ENCODE results near the gene TRERF1.

The TRERF1 gene

GRCh38 chr6:42263165-42263728, 188.5 kb downstream of the TRERF1 start:
- Histone ChIP-seq H3K27me3 (ENCODE audit: control insufficient read depth in 5 of 5, insufficient read depth in 4 of 5, low read length in 5 of 5) (no peaks in the 10 kb centered on the region), H3K4me1 (ENCODE audit: control insufficient read depth in 5 of 5, insufficient read depth in 5 of 5, low read length in 5 of 5) (peaks cover 5 to 48% (median 37%) of the 10 kb centered on the region in 5 donors), H3K27ac (ENCODE audit: low read depth, low read length) (no peak overlapping the region), H3K36me3 (ENCODE audit: control insufficient read depth in 5 of 5, insufficient read depth in 5 of 5, low read length in 5 of 5) (peaks cover 0 to 6% (median 0%) of the 10 kb centered on the region in 5 donors), H3K4me3 (ENCODE audit: low read depth in 1 of 5, low read length in 5 of 5) (no peak overlapping the region), H3K9ac (ENCODE audit: low read length in 5 of 5) (no peak overlapping the region), H3K9me3 (ENCODE audit: control insufficient read depth in 5 of 5, low read length in 5 of 5) (no peaks in the 10 kb centered on the region)

- H3K9me3 ChIP-seq (ENCODE audit: control insufficient read depth in 5 of 5, low read length in 5 of 5) = no peaks in the 10 kb centered on the region
- H3K27ac ChIP-seq (ENCODE audit: low read depth, low read length) = peak overlapping the region; percentile 16
- no peak overlapping the region for H3K9ac ChIP-seq (ENCODE audit: low read length in 5 of 5)
- H3K36me3 ChIP-seq (ENCODE audit: control insufficient read depth in 5 of 5, insufficient read depth in 5 of 5, low read length in 5 of 5) = peaks cover 0 to 12% (median 4%) of the 10 kb centered on the region in 5 donors
- H3K4me3 ChIP-seq (ENCODE audit: low read depth in 1 of 5, low read length in 5 of 5) = peak overlapping the region; percentile 42 to 74 (median 62)
- H3K27me3 ChIP-seq (ENCODE audit: control insufficient read depth in 5 of 5, insufficient read depth in 4 of 5, low read length in 5 of 5) = no peaks in the 10 kb centered on the region
- peaks cover 5 to 48% (median 37%) of the 10 kb centered on the region in 5 donors for H3K4me1 ChIP-seq (ENCODE audit: control insufficient read depth in 5 of 5, insufficient read depth in 5 of 5, low read length in 5 of 5)
Observed at GRCh38 chr6:42260972-42261371, 190.8 kb downstream of the TRERF1 start.

GRCh38 chr6:42260396-42260888, 191.3 kb downstream of the TRERF1 start:
- no peaks in the 10 kb centered on the region for H3K9me3 ChIP-seq (ENCODE audit: control insufficient read depth in 5 of 5, low read length in 5 of 5)
- H3K27ac ChIP-seq (ENCODE audit: low read depth, low read length) = peak overlapping the region; percentile 27
- peak overlapping the region; percentile 42 to 74 (median 62) for H3K4me3 ChIP-seq (ENCODE audit: low read depth in 1 of 5, low read length in 5 of 5)
- no peaks in the 10 kb centered on the region for H3K27me3 ChIP-seq (ENCODE audit: control insufficient read depth in 5 of 5, insufficient read depth in 4 of 5, low read length in 5 of 5)
- H3K4me1 ChIP-seq (ENCODE audit: control insufficient read depth in 5 of 5, insufficient read depth in 5 of 5, low read length in 5 of 5) = peaks cover 5 to 48% (median 37%) of the 10 kb centered on the region in 5 donors
- H3K36me3 ChIP-seq (ENCODE audit: control insufficient read depth in 5 of 5, insufficient read depth in 5 of 5, low read length in 5 of 5) = peaks cover 0 to 15% (median 5%) of the 10 kb centered on the region in 5 donors
- peak overlapping the region in 3 of 5 donors; percentile 25 to 54 (median 43) for H3K9ac ChIP-seq (ENCODE audit: low read length in 5 of 5)

GRCh38 chr6:42259841-42260395, 191.8 kb downstream of the TRERF1 start:
- no peaks in the 10 kb centered on the region for H3K27me3 ChIP-seq (ENCODE audit: control insufficient read depth in 5 of 5, insufficient read depth in 4 of 5, low read length in 5 of 5)
- H3K4me3 ChIP-seq (ENCODE audit: low read depth in 1 of 5, low read length in 5 of 5) = peak overlapping the region; percentile 42 to 74 (median 62)
- H3K27ac ChIP-seq (ENCODE audit: low read depth, low read length) = peak overlapping the region; percentile 27
- peaks cover 0 to 19% (median 5%) of the 10 kb centered on the region in 5 donors for H3K36me3 ChIP-seq (ENCODE audit: control insufficient read depth in 5 of 5, insufficient read depth in 5 of 5, low read length in 5 of 5)
- H3K4me1 ChIP-seq (ENCODE audit: control insufficient read depth in 5 of 5, insufficient read depth in 5 of 5, low read length in 5 of 5) = peaks cover 5 to 48% (median 37%) of the 10 kb centered on the region in 5 donors
- no peaks in the 10 kb centered on the region for H3K9me3 ChIP-seq (ENCODE audit: control insufficient read depth in 5 of 5, low read length in 5 of 5)
- H3K9ac ChIP-seq (ENCODE audit: low read length in 5 of 5) = peak overlapping the region in 3 of 5 donors; percentile 25 to 54 (median 43)

GRCh38 chr6:42259286-42259685, 192.4 kb downstream of the TRERF1 start:
- Histone ChIP-seq H3K4me3 (ENCODE audit: low read depth in 1 of 5, low read length in 5 of 5) (peak overlapping the region in 1 of 5 donors; percentile 74), H3K4me1 (ENCODE audit: control insufficient read depth in 5 of 5, insufficient read depth in 5 of 5, low read length in 5 of 5) (peaks cover 3 to 42% (median 32%) of the 10 kb centered on the region in 5 donors), H3K27ac (ENCODE audit: low read depth, low read length) (no peak overlapping the region), H3K36me3 (ENCODE audit: control insufficient read depth in 5 of 5, insufficient read depth in 5 of 5, low read length in 5 of 5) (peaks cover 0 to 26% (median 11%) of the 10 kb centered on the region in 5 donors), H3K27me3 (ENCODE audit: control insufficient read depth in 5 of 5, insufficient read depth in 4 of 5, low read length in 5 of 5) (no peaks in the 10 kb centered on the region), H3K9me3 (ENCODE audit: control insufficient read depth in 5 of 5, low read length in 5 of 5) (no peaks in the 10 kb centered on the region), H3K9ac (ENCODE audit: low read length in 5 of 5) (no peak overlapping the region)

- H3K4me1 ChIP-seq (ENCODE audit: control insufficient read depth in 5 of 5, insufficient read depth in 5 of 5, low read length in 5 of 5) = peaks cover 5 to 39% (median 36%) of the 10 kb centered on the region in 5 donors
- H3K4me3 ChIP-seq (ENCODE audit: low read depth in 1 of 5, low read length in 5 of 5) = no peak overlapping the region
- H3K27ac ChIP-seq (ENCODE audit: low read depth, low read length) = no peak overlapping the region
- peaks cover 0 to 33% (median 13%) of the 10 kb centered on the region in 5 donors for H3K36me3 ChIP-seq (ENCODE audit: control insufficient read depth in 5 of 5, insufficient read depth in 5 of 5, low read length in 5 of 5)
- H3K9ac ChIP-seq (ENCODE audit: low read length in 5 of 5) = no peak overlapping the region
- H3K27me3 ChIP-seq (ENCODE audit: control insufficient read depth in 5 of 5, insufficient read depth in 4 of 5, low read length in 5 of 5) = no peaks in the 10 kb centered on the region
- H3K9me3 ChIP-seq (ENCODE audit: control insufficient read depth in 5 of 5, low read length in 5 of 5) = no peaks in the 10 kb centered on the region
Observed at GRCh38 chr6:42257614-42258013, 194.1 kb downstream of the TRERF1 start.

GRCh38 chr6:42257063-42257462, 194.7 kb downstream of the TRERF1 start:
- Histone ChIP-seq H3K9me3 (ENCODE audit: control insufficient read depth in 5 of 5, low read length in 5 of 5) (no peaks in the 10 kb centered on the region), H3K9ac (ENCODE audit: low read length in 5 of 5) (no peak overlapping the region), H3K36me3 (ENCODE audit: control insufficient read depth in 5 of 5, insufficient read depth in 5 of 5, low read length in 5 of 5) (peaks cover 0 to 33% (median 13%) of the 10 kb centered on the region in 5 donors), H3K4me1 (ENCODE audit: control insufficient read depth in 5 of 5, insufficient read depth in 5 of 5, low read length in 5 of 5) (peaks cover 8 to 41% (median 39%) of the 10 kb centered on the region in 5 donors), H3K27me3 (ENCODE audit: control insufficient read depth in 5 of 5, insufficient read depth in 4 of 5, low read length in 5 of 5) (no peaks in the 10 kb centered on the region), H3K4me3 (ENCODE audit: low read depth in 1 of 5, low read length in 5 of 5) (no peak overlapping the region), H3K27ac (ENCODE audit: low read depth, low read length) (no peak overlapping the region)

GRCh38 chr6:42255050-42255449, 196.7 kb downstream of the TRERF1 start:
- no peak overlapping the region for H3K4me3 ChIP-seq (ENCODE audit: low read depth in 1 of 5, low read length in 5 of 5)
- H3K27me3 ChIP-seq (ENCODE audit: control insufficient read depth in 5 of 5, insufficient read depth in 4 of 5, low read length in 5 of 5) = no peaks in the 10 kb centered on the region
- H3K9me3 ChIP-seq (ENCODE audit: control insufficient read depth in 5 of 5, low read length in 5 of 5) = no peaks in the 10 kb centered on the region
- peaks cover 0 to 33% (median 13%) of the 10 kb centered on the region in 5 donors for H3K36me3 ChIP-seq (ENCODE audit: control insufficient read depth in 5 of 5, insufficient read depth in 5 of 5, low read length in 5 of 5)
- H3K4me1 ChIP-seq (ENCODE audit: control insufficient read depth in 5 of 5, insufficient read depth in 5 of 5, low read length in 5 of 5) = peaks cover 10 to 41% (median 36%) of the 10 kb centered on the region in 5 donors
- H3K27ac ChIP-seq (ENCODE audit: low read depth, low read length) = no peak overlapping the region
- H3K9ac ChIP-seq (ENCODE audit: low read length in 5 of 5) = no peak overlapping the region

GRCh38 chr6:42254505-42254904, 197.2 kb downstream of the TRERF1 start:
- no peaks in the 10 kb centered on the region for H3K27me3 ChIP-seq (ENCODE audit: control insufficient read depth in 5 of 5, insufficient read depth in 4 of 5, low read length in 5 of 5)
- H3K4me3 ChIP-seq (ENCODE audit: low read depth in 1 of 5, low read length in 5 of 5) = no peak overlapping the region
- H3K27ac ChIP-seq (ENCODE audit: low read depth, low read length) = no peak overlapping the region
- no peak overlapping the region for H3K9ac ChIP-seq (ENCODE audit: low read length in 5 of 5)
- peaks cover 10 to 42% (median 36%) of the 10 kb centered on the region in 5 donors for H3K4me1 ChIP-seq (ENCODE audit: control insufficient read depth in 5 of 5, insufficient read depth in 5 of 5, low read length in 5 of 5)
- H3K36me3 ChIP-seq (ENCODE audit: control insufficient read depth in 5 of 5, insufficient read depth in 5 of 5, low read length in 5 of 5) = peaks cover 0 to 33% (median 13%) of the 10 kb centered on the region in 5 donors
- no peaks in the 10 kb centered on the region for H3K9me3 ChIP-seq (ENCODE audit: control insufficient read depth in 5 of 5, low read length in 5 of 5)

Measured in subcutaneous abdominal adipose tissue (tissue), 5 donors.